HG03521 (cell line): Measurements from ENCODE around the gene RAD51D.
"Not testable (repeated sequence)": the region's sequence is repeated elsewhere in the genome, so short reads cannot be mapped to it uniquely, and the experiment has no call there.

Experiments used
- ATAC-seq: cut with Tn5 transposase; IDR thresholded peaks from one replicate; pipeline ENCODE4 v1.9.1; 2021; ENCODE audit warnings: mild to moderate bottlenecking, moderate library complexity; ENCODE audit not compliant: unreplicated experiment

RAD51D gene

GRCh38 chr17:35142467-35142796 is 22.8 kb upstream of the RAD51D start:
- no peak for ATAC-seq

DNA sequence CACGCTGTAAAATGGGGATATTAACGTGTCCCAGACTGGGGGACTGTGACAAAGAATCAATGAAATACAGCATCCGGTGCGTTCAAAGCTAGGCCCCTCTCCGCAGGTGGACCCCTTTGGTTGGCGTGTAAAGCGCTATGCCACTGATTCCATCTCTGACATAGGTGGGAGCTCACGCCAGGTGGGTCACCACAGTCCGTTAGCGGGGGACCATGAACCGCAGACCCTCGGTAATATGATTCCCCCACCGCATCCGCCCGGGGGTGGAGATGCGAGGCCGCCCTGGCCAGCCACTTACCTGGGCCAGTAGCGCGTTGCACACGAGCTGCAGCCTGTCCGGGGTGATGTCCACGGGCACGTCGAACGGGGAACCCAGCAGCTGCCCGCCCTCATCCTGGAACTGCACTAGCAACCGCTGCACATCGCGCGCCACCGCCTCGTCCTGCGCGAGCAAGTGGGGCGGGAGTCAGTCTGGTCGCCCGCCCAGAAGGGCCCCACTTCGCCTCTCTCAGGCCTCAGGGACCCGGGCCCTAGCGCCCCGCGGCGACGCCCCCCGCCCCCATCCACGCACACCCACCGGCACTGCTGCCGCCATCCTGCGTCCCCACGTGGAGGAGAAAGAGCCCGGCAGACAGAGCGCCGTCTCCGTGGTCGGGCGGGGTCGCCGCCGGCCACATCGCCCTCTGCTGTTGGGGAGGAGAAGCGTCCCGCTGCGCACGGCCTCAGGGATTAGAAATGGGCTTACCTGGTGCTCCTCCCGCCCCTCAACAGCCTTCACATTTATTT is 22.2 kb upstream of the RAD51D start, which contains the start of gene NLE1:
TSS of gene NLE1 (minus strand) at position 623 of the 786 bp plus-strand sequence. CDS start at position 595, 28 bp downstream.
- ATAC-seq, result peak; percentile 80

- ATAC-seq, result no peak
Measured at GRCh38 chr17:35138218-35138617, 18.6 kb upstream of the RAD51D start.

- ATAC-seq, result no peak
Measured at GRCh38 chr17:35135322-35135721, 15.7 kb upstream of the RAD51D start.

DNA sequence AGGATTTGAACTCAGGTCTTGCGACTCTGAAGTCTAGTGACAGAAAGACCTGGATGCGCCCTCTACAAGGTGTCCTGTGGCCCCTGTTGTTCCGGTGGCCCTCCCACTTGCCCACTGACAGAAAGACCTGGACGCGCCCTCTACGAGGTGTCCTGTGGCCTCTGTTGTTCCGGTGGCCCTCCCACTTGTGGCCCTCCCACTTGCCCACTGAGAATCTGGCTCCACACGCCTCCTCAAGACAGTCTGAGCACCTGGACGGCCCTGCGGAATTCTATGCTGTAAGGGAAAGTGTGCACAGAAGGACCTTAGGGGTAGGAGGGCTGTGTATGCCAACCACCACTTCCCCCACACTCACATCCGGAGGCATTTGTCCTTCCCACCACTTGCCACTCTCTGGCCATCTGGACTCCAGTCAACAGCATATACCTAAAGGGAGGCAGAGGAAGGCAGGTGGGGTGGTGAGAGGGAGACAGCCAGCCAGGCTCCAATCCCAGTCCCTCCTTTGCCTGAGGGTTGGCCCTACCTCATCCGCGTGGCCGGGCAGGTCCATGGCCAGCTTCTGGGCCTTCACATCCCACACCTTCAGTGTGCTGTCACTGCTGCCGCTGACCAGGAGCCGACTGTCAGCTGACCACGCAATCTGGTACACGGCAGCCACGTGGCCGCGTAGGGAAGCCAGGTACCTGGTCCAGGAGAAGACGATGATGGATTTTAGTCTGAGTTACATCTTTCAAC is 13.3 kb upstream of the RAD51D start:
- ATAC-seq, result no peak

GRCh38 chr17:35132099-35132498 is 12.4 kb upstream of the RAD51D start:
- no peak for ATAC-seq

DNA sequence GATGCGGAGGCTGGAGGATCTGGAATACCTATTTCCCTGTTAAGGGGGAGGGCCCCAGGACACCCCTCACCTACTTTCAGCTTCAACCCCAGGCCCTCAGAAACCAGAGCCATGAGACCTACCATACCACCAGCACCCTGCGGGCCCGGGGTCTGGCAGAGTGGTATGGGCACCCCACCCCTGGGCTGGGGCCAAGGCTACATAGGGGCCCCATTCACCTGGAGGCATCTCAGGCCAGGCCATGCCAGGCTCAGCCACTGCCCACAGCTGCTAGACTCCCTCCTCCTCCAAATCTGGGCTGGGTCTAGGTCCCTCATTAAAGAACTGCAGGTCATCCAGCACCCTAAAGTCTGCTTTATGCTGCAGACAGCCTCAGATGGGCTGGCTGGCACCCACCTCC is 10.7 kb upstream of the RAD51D start:
- ATAC-seq, result no peak

DNA sequence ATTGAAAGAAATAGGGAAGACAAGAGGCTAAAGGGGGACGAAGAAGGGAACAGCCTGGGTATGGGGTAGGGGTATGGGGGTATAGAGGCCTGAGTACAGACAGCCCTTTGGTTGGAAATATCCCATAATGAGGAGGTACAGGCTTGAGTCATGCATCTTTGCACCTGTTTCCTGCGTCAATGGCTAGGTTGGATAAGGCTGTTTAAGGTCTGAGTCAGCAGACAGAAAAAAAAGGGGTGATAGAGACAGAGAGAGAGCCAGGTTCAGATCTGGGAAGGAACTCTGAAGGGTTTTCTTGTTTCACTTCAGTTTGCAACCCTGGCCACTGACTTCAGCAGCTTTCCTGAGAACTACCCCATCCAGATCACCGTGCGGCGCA is 10.3 kb upstream of the RAD51D start:
- no peak for ATAC-seq

GRCh38 chr17:35129154-35129972 is 9.7 kb upstream of the RAD51D start:
- ATAC-seq, result no peak

DNA sequence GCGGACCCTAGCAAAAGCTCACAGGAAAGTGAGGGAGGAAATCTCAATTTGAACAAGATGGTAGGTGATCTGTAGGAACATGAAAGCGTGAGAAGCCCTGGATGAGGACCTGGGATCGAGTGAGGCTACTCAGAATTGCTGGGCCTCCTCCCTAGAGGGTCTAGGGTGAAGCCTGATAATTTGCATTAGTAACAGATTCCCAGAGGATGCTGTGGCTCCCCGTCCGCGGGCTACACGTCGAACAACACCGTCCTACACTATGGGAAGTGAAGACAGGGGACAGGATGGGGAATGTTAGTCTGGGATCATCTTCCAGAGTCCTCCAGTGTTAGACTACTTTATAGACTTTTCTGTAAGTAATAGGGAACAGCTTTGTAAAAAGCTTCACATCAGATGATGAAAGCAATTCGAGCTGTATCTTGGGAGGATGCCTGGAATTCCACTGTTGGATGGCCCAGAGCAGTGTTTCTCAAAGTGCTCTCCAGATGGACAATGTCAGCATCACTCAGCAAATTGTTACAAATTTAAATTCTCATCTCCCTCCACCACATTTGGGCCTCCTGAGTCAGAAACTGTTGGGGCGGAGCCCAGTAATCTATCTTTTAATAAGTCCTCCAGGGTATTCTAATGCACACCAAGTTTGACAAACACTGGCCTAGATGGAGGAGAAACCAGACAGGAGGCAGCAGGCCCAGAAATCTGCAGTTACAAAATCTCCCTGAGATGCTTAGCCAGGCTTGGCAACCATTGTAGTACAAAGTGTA is 8.3 kb upstream of the RAD51D start:
- ATAC-seq, result no peak

GRCh38 chr17:35121315-35121714 is 1.7 kb upstream of the RAD51D start, which contains the start of gene FNDC8:
Gene FNDC8 (plus strand): TSS chr17:35121615. CDS start chr17:35121694, 79 bp downstream.
- ATAC-seq, result no peak

DNA sequence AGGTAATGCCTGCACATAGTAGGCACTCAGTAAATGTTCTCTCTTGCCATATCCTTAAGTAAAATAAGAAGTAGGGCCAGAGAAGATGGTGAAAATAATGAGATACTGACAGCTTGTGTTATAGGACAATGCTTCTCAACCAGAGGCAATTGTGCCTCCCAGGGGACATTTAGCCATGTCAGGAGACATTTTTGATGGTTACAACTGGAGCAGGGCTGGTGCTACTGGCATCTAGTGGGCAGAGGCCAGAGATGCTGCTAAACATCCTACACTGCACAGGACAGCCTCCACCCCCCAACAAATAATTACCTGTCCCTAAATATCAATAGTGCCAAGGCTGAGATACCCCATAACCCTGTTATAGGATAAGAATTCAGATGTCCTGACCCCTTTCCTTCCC is 1.7 kb downstream of the RAD51D start:
- no peak for ATAC-seq

DNA sequence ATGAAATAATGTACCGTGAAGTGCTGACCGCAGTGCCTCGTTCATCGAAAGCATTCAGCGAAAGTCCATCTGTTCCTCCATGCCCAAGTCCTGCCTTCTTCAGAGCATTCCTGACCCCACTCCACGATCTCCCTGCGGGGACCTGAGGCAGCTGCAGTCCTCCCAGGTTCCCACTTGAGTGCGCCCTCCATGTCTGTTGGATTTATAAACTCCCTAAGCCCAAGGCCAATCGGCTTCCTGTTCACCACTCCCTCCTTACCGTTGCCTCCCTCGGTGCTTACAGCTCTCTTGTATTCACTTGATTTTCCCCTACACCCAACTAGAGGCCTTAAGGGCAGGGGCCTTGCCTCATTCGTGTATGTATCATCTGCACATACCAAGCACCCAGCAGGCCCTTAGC is 2.8 kb downstream of the RAD51D start:
- ATAC-seq, result no peak

- ATAC-seq, result not testable (repeated sequence)
Measured at GRCh38 chr17:35110791-35111190, 8.9 kb downstream of the RAD51D start.

GRCh38 chr17:35104844-35105450 is 14.7 kb downstream of the RAD51D start:
- ATAC-seq, result no peak

DNA sequence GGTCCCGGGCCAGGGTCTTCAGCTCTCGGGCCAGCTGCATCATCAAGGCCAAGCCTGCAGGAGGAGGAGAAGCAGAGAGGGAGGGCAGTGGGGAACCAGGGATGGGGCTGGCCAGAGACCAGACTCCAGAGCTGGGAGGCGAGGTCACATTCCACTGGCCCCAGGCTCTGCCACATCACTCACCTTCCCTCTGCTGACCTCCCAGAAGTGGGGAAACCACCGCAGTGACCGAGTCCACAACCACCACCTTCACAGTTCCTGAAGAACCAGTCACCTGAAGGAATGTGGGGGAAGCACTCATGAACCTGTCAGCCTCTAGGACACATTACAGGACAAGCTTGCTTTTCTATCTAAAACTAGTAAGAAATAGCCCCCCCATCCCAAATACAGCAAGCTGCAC is 16.4 kb downstream of the RAD51D start:
- ATAC-seq, result no peak

DNA sequence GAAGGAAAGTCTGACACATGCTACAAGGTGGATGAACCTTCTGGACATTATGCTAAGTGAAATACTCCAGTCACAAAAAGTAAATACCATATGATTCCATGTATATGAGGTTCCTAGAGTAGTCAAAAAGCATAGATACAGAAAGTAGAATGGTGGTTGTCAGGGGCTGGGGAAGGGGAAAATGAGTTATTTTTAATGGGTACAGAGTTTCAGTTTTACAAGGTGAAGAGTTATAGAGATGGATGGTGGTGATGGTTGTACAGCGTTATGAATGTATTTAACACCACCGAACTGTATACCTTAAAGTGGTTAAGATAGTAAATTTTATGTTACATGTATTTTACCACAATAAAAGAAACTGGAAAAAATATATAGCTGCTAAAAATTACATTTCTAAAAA is 17.9 kb downstream of the RAD51D start:
- ATAC-seq, result no peak

- ATAC-seq, result no peak
Measured at GRCh38 chr17:35101036-35101435, 18.6 kb downstream of the RAD51D start.

GRCh38 chr17:35099908-35100307 is 19.8 kb downstream of the RAD51D start:
- ATAC-seq, result no peak

DNA sequence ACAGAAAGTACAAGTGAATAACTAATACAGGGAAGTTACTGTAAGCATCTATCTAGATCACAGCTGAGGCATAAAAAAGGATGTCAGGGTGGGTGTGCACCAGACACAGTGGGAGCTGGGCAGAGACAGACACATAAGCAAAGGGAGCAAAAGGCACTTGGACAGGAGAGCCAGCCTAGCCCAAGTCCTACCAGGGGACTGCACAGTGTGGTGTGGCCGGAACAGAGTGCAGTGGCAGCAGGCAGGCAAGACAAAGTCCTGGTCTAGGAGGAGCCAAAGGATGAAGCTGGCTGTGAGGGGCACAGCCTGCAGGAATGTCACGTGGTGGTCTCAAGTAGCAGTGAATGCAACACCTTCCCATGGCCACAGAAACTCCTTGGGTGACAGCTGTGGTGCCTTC is 21.9 kb downstream of the RAD51D start:
- ATAC-seq, result no peak
